HG02623 (cell line): ENCODE results near the gene HIVEP3.

Experiments
- ATAC-seq: cut with Tn5 transposase; IDR thresholded peaks from one replicate; pipeline ENCODE4 v1.9.1; 2021; ENCODE audit warnings: moderate library complexity; ENCODE audit not compliant: unreplicated experiment

HIVEP3 gene

GRCh38 chr1:41641941-41642527 lies 276.7 kb downstream of the HIVEP3 start:
- ATAC-seq: no peak

GRCh38 chr1:41641475-41641814 lies 277.3 kb downstream of the HIVEP3 start:
- no peak for ATAC-seq

- ATAC-seq: no peak
These were observed 277.8 kb downstream of the HIVEP3 start for GRCh38 chr1:41640756-41641474.

- no peak for ATAC-seq
These were observed 278.5 kb downstream of the HIVEP3 start for GRCh38 chr1:41640141-41640751.

GRCh38 chr1:41639332-41639936 lies 279.3 kb downstream of the HIVEP3 start:
- ATAC-seq: no peak

GRCh38 chr1:41638086-41639024 lies 280.4 kb downstream of the HIVEP3 start:
- ATAC-seq: no peak

- no peak for ATAC-seq
These were observed 281.4 kb downstream of the HIVEP3 start for GRCh38 chr1:41637367-41637766.

- no peak for ATAC-seq
These were observed 285.0 kb downstream of the HIVEP3 start for GRCh38 chr1:41633764-41634163.

- no peak for ATAC-seq
These were observed 285.7 kb downstream of the HIVEP3 start for GRCh38 chr1:41632781-41633575.

- ATAC-seq: no peak
These were observed 286.8 kb downstream of the HIVEP3 start for GRCh38 chr1:41631971-41632370.

GRCh38 chr1:41631154-41631553 lies 287.6 kb downstream of the HIVEP3 start:
- no peak for ATAC-seq

GRCh38 chr1:41629571-41629970 lies 289.2 kb downstream of the HIVEP3 start:
- ATAC-seq: no peak

- no peak for ATAC-seq
These were observed 289.6 kb downstream of the HIVEP3 start for GRCh38 chr1:41629141-41629540.

GRCh38 chr1:41627491-41628280 lies 291.0 kb downstream of the HIVEP3 start:
- ATAC-seq: no peak

GRCh38 chr1:41626616-41627375 lies 291.9 kb downstream of the HIVEP3 start:
- ATAC-seq: no peak

GRCh38 chr1:41626146-41626545 lies 292.6 kb downstream of the HIVEP3 start:
- no peak for ATAC-seq

GRCh38 chr1:41623736-41624135 lies 295.0 kb downstream of the HIVEP3 start:
- no peak for ATAC-seq

- ATAC-seq: peak; percentile 70
These were observed 295.6 kb downstream of the HIVEP3 start for GRCh38 chr1:41622859-41623732.
